HFFc6 (cell line): ENCODE data around the gene NPAS2. TPM values are rescaled to one million over a fixed set of nuclear protein-coding genes. Genes with fewer than 3 reads are reported as not detected.

Experiments used
- DNase-seq: peaks from one replicate; pipeline ENCODE4 v3.0.0-alpha.2; 2018
- H3K27ac Mint-ChIP-seq: 2 replicates; pipeline ENCODE4 v1.8.0; 2020; ENCODE audit warnings: mild to moderate bottlenecking, mixed read lengths
- H3K27me3 Mint-ChIP-seq: 2 replicates; pipeline ENCODE4 v1.8.0; 2021; ENCODE audit warnings: mild to moderate bottlenecking, moderate library complexity, mixed read lengths; ENCODE audit not compliant: insufficient read depth
- H3K36me3 Mint-ChIP-seq: 2 replicates; pipeline ENCODE4 v1.8.0; 2021; ENCODE audit warnings: low read depth, mixed read lengths
- H3K4me1 Mint-ChIP-seq: 2 replicates; pipeline ENCODE4 v1.8.0; 2020; ENCODE audit warnings: low read depth, mixed read lengths
- H3K4me3 Mint-ChIP-seq: 2 replicates; pipeline ENCODE4 v1.8.0; 2020; ENCODE audit warnings: mild to moderate bottlenecking, moderate library complexity, mixed read lengths
- H3K9me3 Mint-ChIP-seq: 2 replicates; pipeline ENCODE4 v1.8.0; 2020; ENCODE audit warnings: mild to moderate bottlenecking, mixed read lengths
- total RNA-seq, 6 experiments: library from RNA; stranded (reverse); fragmentation: NEBNext Ultra II Directional; extraction: Animal tissue kit (Norgen Biotek cat#: 25700); gene quantifications; 2 replicates in 1 of 6; 3 replicates in 5 of 6; pipeline ENCODE4 v1.2.3, GENCODE V29; 2021
- TF ChIP-seq, protein P1 (sequence below): fragments of 200-600 bp; sonication (generic); IDR thresholded peaks from 2 replicates; pipeline ENCODE4 v1.5.0; 2021; ENCODE audit warnings: antibody characterized with exemption, mild to moderate bottlenecking

Gene NPAS2
- total RNA-seq, 6 experiments from 2014 or later, result 8.8 to 14.7 (median 9.3) TPM

DNA sequence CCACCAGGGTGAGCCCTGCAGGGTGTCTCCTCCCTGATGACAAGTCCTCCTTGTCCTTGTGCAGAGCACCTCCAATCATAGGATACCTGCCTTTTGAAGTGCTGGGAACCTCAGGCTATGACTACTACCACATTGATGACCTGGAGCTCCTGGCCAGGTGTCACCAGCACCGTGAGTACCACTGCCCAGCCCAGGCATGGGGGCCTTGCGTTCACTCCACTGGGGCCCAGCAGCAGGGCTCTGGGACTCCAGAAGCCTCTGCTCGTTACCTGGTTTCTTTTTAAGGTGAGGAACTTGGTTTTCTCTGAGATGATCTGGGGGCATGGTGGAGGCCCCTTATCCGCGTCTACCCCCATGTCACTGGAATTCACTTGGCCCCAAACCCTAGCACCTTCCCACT is 145.7 kb downstream of the NPAS2 start:
- TF ChIP-seq, protein P1, sequence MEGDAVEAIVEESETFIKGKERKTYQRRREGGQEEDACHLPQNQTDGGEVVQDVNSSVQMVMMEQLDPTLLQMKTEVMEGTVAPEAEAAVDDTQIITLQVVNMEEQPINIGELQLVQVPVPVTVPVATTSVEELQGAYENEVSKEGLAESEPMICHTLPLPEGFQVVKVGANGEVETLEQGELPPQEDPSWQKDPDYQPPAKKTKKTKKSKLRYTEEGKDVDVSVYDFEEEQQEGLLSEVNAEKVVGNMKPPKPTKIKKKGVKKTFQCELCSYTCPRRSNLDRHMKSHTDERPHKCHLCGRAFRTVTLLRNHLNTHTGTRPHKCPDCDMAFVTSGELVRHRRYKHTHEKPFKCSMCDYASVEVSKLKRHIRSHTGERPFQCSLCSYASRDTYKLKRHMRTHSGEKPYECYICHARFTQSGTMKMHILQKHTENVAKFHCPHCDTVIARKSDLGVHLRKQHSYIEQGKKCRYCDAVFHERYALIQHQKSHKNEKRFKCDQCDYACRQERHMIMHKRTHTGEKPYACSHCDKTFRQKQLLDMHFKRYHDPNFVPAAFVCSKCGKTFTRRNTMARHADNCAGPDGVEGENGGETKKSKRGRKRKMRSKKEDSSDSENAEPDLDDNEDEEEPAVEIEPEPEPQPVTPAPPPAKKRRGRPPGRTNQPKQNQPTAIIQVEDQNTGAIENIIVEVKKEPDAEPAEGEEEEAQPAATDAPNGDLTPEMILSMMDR, result 0 out of 2 replicates have a peak, but pooled peaks have one; percentile 22
- Mint-ChIP-seq H3K9me3 (no peaks in the 10 kb centered on the region), H3K27ac (no peak overlapping the region), H3K27me3 (peaks cover 3% of the 10 kb centered on the region; the same call in 1 of the 2 replicates), H3K36me3 (no peaks in the 10 kb centered on the region; the same call in 1 of the 2 replicates), H3K4me3 (no peak overlapping the region), H3K4me1 (peaks cover 33% of the 10 kb centered on the region)
- DNase-seq, result no peak

DNA sequence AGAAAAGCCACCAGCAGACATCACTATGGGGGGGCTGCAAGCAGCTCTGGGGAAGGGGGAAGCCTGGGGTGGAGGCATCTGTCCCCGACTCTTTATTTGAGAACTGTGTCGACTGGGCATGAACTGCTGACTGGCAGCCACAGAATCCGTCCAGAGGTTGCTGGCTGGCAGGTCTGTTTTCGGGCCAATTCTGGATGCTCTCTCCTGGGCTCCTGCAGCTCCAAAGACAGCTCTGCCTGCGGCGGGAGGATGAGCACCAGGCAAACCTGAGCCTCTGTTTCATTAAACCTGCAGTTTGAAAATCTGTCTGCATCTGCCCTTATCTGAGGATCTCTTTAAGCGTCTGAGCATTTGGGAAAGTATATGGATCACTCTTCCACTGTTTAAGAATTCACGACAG is 147.8 kb downstream of the NPAS2 start:
- no peak overlapping the region for H3K4me3 Mint-ChIP-seq
- H3K27ac Mint-ChIP-seq, result no peak overlapping the region
- TF ChIP-seq, protein P1, result no peak
- H3K4me1 Mint-ChIP-seq, result peaks cover 16% of the 10 kb centered on the region
- no peaks in the 10 kb centered on the region for H3K9me3 Mint-ChIP-seq
- H3K27me3 Mint-ChIP-seq, result peaks cover 4% of the 10 kb centered on the region
- no peak for DNase-seq
- H3K36me3 Mint-ChIP-seq, result no peaks in the 10 kb centered on the region; the same call in 1 of the 2 replicates

DNA sequence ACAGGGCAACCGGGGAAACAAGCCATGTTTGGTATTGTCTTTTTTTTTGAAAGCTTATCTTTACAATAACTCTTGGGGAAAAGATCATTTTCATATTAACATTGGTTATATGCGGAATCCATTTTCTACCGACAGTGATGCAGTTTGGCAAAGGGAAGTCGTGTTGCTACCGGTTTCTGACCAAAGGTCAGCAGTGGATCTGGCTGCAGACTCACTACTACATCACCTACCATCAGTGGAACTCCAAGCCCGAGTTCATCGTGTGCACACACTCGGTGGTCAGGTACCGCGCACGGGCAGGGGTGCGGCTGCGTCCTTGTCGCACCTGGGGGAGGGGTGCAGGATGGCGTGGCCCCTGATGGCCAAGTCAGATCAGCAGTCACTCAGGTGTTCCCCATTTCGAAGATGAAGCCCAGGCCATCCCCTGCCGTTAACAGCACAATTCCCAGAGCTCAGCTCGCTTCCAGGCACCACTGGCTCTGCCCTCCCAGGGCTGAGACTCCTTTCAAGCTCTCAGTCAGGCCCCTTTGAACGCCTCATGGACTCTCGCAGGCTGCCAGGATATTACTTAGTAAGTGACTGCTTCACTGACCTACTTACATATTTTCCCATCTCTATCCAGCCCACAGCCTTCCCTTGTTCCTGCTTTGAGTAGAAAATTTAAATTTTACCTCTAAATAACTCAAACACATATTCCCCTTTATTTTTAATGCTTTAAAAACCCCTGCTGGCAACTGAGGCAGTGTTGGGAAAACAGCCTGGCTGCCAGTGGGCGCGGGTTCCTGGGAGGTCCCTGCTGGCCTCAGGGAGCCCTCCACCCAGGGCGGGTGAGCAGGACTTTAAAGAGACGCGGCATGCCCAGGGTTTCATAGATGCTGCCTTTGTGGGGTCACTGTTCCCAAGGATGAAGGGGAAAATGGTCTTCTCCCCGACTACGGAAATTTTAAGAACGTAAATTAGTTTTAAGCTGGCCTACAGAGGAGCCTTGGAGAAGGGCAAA is 148.5 kb downstream of the NPAS2 start:
- Mint-ChIP-seq H3K9me3 (no peaks in the 10 kb centered on the region), H3K27ac (no peak overlapping the region), H3K36me3 (no peaks in the 10 kb centered on the region; the same call in 1 of the 2 replicates), H3K4me1 (peaks cover 16% of the 10 kb centered on the region), H3K4me3 (no peak overlapping the region), H3K27me3 (peaks cover 4% of the 10 kb centered on the region)
- TF ChIP-seq, protein P1, result no peak
- no peak for DNase-seq

DNA sequence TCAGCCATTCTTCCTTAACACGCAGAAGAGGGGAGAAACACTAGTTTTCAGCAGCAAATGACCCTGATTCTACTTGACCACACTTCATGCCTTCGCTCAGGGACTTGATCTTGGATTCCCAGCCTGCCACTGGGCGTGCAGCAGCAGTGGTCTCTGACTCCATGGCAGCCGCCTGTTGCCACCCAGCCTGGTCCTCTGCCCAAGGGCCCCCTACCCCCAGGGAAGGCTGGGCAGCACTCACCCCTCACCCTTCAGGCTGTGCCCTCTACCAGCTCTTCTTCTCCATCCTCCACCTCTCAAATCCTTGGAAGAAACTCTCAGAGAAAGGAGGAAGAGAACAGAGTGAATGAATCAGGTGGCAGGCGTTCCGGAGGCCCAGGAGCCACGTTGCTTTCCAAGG is 150.1 kb downstream of the NPAS2 start:
- Mint-ChIP-seq H3K27me3 (peaks cover 4% of the 10 kb centered on the region), H3K4me3 (no peak overlapping the region), H3K36me3 (peaks cover 2% of the 10 kb centered on the region), H3K27ac (no peak overlapping the region), H3K4me1 (peaks cover 6% of the 10 kb centered on the region), H3K9me3 (no peaks in the 10 kb centered on the region)
- DNase-seq, result no peak
- TF ChIP-seq, protein P1, result no peak

DNA sequence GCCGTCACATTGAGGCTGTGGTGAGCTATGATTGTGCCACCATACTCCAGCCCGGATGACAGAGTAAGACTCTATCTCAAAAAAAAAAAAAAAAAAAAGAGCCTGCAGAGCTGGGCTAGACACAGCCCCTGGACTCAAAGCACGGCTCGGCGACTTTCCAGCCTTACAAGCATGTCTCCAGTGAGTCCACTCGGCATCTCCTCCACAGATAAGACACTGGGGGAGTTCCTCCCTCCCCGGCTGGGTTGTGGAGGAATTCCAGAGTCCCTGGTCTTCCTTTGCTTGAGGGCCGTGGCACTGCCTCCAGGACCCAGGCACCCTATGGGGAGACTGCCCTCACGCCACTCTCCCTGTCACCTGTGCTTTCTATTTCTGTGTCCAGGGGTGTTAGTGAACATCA is 151.3 kb downstream of the NPAS2 start:
- Mint-ChIP-seq H3K4me3 (no peak overlapping the region), H3K4me1 (no peaks in the 10 kb centered on the region), H3K27me3 (peaks cover 4% of the 10 kb centered on the region), H3K36me3 (peaks cover 4% of the 10 kb centered on the region), H3K27ac (no peak overlapping the region), H3K9me3 (no peaks in the 10 kb centered on the region)
- DNase-seq, result no peak
- TF ChIP-seq, protein P1, result no peak
